ENCODE data around the gene TMEM59.
"Not testable (repeated sequence)": the region's sequence is repeated elsewhere in the genome, so short reads cannot be mapped to it uniquely, and the experiment has no call there.

The TMEM59 gene

DNA sequence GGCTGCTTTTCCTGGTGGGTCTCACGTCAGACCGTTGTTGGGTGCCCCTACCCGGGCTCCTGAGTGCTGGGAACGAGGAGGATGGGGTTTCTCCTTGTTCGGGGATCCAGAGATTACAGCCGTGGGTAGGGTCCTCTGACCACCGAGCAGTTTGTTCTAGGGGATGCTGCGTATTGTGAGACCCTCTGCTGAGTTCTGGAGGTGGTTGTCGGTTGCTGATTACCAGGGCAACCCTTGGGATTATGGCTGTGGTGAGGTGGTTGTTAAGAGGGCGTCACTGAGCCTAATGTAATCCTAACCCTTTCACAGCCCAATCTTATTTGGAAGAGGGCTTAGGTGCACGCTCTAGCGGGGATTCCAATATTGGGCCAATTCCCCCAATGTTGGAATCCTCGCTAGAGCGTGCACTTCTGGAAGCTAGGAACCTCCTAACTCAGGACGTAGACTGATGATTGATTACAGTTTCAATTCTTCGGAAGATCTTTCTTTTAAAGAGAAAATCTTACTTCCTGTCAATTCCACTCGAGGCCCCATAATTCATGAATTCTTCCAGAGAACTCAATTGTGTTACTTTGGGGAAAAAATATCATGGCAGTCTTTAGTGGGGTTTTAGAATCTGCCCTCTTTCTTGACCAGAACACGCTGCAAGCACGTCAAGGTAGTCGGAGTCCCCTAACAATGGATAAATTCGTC is 887 bp upstream of the TMEM59 start:
- no peak for DNase-seq (ENCODE audit: low read depth, low spot score)

GRCh38 chr1:54052431-54052933 is 522 bp downstream of the TMEM59 start:
- no peak for DNase-seq (ENCODE audit: low read depth, low spot score)

- no peak for DNase-seq (ENCODE audit: low read depth, low spot score)
Measured at GRCh38 chr1:54051933-54052430, 1.0 kb downstream of the TMEM59 start.

GRCh38 chr1:54050435-54050834 is 2.6 kb downstream of the TMEM59 start:
- not testable (repeated sequence) for DNase-seq (ENCODE audit: low read depth, low spot score)

- no peak for DNase-seq (ENCODE audit: low read depth, low spot score)
Measured at GRCh38 chr1:54047384-54048305, 5.4 kb downstream of the TMEM59 start.

DNA sequence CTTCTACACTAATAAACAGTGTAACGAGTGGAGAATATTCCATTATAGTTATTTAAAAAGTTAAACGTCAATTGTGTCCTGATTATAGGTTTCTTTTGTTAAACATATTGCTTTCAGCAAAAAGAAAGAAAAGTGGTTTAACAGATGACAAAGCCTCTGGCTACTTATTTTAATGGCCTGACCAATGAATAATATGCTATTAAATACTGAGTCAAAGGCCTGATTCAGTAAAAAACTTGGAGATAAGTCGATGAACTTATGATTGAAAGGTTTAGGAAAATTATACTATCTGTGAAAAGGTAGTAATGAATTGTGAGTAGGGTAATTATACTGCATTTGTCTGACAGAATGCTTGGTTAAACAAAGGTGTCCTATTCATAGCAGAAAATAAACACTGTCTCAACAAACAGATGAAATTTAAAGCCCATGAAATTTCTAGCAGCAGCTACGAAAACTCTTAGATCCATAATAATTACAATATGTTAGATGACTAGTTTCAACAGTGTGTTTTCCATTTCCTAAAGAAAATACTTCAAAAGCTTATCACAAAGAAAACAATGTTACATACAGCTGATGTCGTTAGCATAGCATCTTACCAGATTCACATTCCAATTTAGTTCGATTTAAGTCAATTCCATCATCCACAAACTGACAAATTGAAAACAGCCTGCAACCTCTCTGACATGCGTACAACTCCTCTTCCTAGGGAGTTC is 6.2 kb downstream of the TMEM59 start:
- DNase-seq (ENCODE audit: low read depth, low spot score) = no peak

- no peak for DNase-seq (ENCODE audit: low read depth, low spot score)
Measured at GRCh38 chr1:54045496-54045895, 7.5 kb downstream of the TMEM59 start.

DNA sequence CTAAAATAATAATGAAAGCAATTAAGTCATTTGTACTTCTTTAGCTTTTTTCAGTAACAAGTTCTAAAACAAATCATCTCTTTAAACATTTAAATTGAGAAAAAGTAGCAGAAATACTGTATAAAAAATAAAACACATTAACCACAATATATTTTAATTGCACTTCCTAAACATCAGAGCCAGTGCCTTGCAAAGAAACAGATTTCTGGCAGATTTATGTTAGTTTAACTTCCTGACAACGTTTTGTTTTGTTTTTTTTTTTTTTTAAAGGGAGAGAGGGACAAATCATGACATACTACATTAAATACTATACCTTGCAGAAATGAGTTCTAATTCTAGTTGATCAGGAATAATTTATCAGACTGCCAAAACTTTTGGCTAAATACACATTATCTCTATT is 11.2 kb downstream of the TMEM59 start:
- DNase-seq (ENCODE audit: low read depth, low spot score) = no peak

GRCh38 chr1:54037476-54037875 is 15.5 kb downstream of the TMEM59 start:
- DNase-seq (ENCODE audit: low read depth, low spot score) = no peak

- no peak for DNase-seq (ENCODE audit: low read depth, low spot score)
Measured at GRCh38 chr1:54028306-54029251, 24.4 kb downstream of the TMEM59 start.

GRCh38 chr1:54027848-54028247 is 25.2 kb downstream of the TMEM59 start:
- DNase-seq (ENCODE audit: low read depth, low spot score) = no peak

- not testable (repeated sequence) for DNase-seq (ENCODE audit: low read depth, low spot score)
Measured at GRCh38 chr1:54024811-54025210, 28.2 kb downstream of the TMEM59 start.

GRCh38 chr1:54024358-54024757 is 28.6 kb downstream of the TMEM59 start:
- no peak for DNase-seq (ENCODE audit: low read depth, low spot score)

DNA sequence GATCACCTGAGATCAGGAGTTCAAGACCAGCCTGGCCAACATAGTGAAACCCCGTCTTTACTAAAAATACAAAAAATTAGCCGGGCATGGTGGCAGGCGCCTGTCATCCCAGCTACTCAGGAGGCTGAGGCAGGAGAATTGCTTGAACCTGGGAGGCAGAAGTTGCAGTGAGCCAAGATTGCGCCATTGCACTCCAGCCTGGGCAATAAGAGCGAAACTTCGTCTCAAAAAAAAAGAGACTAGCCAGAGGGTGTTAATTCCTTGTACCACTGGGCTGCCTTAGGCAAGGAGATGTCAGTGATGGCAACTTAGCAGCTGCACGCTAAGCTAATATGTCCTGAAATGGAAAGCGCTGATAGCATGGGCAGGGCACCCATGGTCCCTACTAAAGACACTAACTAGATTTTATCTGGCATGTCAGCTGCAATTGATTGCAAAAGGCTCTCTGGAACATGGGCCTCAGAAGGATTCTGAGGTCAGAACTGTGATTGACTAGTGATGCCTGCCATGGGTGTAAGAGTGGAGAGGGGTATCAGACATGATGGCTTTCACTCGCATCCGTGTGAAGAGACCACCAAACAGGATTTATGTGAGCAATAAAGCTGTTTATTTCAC is 33.3 kb downstream of the TMEM59 start:
- not testable (repeated sequence) for DNase-seq (ENCODE audit: low read depth, low spot score)

DNA sequence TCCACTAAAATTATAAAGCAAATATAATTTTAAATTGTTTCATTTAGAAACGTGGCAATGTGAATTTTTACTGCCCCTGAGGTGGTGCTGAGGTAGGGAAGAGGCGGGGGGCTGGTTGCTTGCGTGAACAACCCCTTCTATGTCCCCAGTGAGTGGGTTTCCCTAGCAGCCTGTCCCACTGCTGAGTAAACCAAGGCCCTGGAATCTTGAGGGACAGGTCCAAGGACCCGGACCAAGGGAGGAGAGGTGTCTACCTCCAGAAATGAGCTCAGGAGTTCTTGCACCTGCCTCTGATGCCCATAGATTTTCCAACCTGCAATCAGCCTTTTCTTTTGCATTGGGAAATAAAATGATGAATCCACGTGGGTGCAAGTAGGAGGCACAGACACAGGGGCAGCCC is 34.4 kb downstream of the TMEM59 start:
- no peak for DNase-seq (ENCODE audit: low read depth, low spot score)

- DNase-seq (ENCODE audit: low read depth, low spot score) = no peak
Measured at GRCh38 chr1:54017979-54018378, 35.0 kb downstream of the TMEM59 start, which contains the start of gene LDLRAD1. LDLRAD1 (minus strand) TSS chr1:54018186; CDS start chr1:54018112, 74 bp downstream.

DNA sequence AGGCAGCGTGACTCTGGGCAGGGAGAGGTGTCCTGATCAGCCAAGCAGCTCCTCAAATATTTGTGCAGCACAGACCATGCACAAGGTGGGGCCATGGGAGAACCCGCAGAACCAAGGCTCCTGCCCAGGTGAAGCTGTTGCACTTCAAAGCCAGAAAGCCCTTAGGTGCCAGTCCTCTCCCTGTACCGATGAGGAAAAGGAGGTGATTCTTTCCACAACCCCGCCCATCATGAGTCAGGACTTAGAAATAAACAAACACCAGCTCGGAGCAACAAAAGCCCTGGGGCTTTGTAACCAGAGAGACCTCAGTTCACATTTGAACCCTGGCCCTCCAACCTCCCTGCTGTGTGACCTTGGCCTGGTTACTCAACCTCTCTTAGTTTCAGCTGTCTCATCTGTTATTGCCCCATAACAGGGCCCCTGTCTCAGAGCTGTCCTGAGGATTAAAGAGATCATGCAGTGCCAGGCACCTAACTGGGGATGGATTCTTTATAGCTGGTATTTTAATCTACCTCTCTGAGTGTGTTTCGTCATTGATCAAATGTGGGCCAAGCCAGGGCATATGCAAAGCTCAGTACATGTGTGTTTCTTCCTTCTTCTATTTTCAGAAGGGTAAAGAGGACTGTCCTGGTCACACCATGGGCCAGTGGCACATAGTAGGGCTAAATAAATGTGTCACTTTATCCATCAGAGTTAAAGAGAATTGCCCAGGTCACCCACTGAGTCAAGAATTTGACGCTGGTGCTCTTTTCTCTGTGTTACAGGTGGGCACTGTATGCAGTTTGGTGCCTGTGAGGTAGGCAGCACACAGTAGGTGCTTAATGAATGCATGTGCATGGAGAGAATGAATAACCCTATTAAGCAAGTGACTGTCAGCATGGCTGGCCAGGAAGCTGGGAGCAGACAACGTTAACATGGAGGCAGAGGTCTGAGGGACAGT is 36.4 kb downstream of the TMEM59 start:
- DNase-seq (ENCODE audit: low read depth, low spot score) = peak; percentile 75

GRCh38 chr1:54014009-54014629 is 38.9 kb downstream of the TMEM59 start:
- DNase-seq (ENCODE audit: low read depth, low spot score) = no peak
